Activated naive CD4-positive, alpha-beta T cell treated with anti-CD3 and anti-CD28 coated beads, Interleukin-2, amount 50 U/mL, for 24 hours (primary cell): Measurements from ENCODE around the gene MSGN1.

Experiments used
- H3K27ac Mint-ChIP-seq: one replicate; pipeline ENCODE4 v1.8.0; 2021; ENCODE audit warnings: mild to moderate bottlenecking, mixed read lengths
- H3K27me3 Mint-ChIP-seq: one replicate; pipeline ENCODE4 v1.8.0; 2021; ENCODE audit warnings: mixed read lengths
- H3K36me3 Mint-ChIP-seq: one replicate; pipeline ENCODE4 v1.8.0; 2021; ENCODE audit warnings: mixed read lengths
- H3K4me1 Mint-ChIP-seq: one replicate; pipeline ENCODE4 v1.8.0; 2021; ENCODE audit warnings: mixed read lengths
- H3K4me3 Mint-ChIP-seq: one replicate; pipeline ENCODE4 v1.8.0; 2021; ENCODE audit warnings: mild to moderate bottlenecking, mixed read lengths
- H3K9me3 Mint-ChIP-seq: one replicate; pipeline ENCODE4 v1.8.0; 2021; ENCODE audit warnings: mixed read lengths

The MSGN1 gene

DNA sequence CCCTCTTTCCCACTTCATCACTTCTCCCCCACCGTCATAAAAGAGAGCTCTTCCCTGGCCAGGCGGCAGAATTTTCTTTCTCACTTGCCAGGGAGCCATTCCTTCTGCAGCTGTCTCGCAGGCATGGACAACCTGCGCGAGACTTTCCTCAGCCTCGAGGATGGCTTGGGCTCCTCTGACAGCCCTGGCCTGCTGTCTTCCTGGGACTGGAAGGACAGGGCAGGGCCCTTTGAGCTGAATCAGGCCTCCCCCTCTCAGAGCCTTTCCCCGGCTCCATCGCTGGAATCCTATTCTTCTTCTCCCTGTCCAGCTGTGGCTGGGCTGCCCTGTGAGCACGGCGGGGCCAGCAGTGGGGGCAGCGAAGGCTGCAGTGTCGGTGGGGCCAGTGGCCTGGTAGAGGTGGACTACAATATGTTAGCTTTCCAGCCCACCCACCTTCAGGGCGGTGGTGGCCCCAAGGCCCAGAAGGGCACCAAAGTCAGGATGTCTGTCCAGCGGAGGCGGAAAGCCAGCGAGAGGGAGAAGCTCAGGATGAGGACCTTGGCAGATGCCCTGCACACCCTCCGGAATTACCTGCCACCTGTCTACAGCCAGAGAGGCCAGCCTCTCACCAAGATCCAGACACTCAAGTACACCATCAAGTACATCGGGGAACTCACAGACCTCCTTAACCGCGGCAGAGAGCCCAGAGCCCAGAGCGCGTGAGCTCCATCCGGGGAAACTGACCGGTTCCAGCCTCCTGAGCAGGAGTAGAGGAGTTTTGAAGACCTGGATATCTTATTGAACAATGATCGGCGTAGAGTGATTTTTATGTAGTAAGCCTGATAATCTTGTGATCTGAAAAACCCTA is at the start of gene MSGN1:
MSGN1 (plus strand) TSS at position 65 of the 850 bp plus-strand sequence; CDS start at position 124, 59 bp downstream.
- H3K4me1 Mint-ChIP-seq: peaks cover under 1% of the 10 kb centered on the region
- H3K4me3 Mint-ChIP-seq: no peak within 1 kb of the TSS
- H3K27me3 Mint-ChIP-seq: peaks cover 3% of the 10 kb centered on the region
- H3K27ac Mint-ChIP-seq: no peak within 1 kb of the TSS
- H3K36me3 Mint-ChIP-seq: no peaks in the 10 kb centered on the region
- H3K9me3 Mint-ChIP-seq: no peaks in the 10 kb centered on the region

DNA sequence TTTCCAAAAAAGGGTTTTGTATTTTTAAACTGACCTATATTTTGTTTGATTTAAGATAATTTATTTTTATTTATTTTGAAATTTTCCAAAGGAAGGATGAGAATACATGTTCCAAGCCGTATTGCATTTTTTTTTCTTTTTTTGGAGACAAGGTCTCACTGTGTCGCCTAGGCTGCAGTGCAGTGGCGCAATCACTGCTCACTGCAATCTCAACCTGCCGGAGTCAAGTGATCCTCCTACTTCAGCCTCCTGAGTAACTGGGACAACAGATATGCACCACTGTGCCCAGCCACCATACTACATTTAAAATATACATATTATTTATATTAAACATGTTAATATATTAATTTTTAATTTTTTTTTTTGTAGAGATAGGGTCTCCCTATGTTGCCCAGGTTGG is 47.4 kb upstream of the MSGN1 start:
- no peak overlapping the region for H3K4me3 Mint-ChIP-seq
- no peaks in the 10 kb centered on the region for H3K27me3 Mint-ChIP-seq
- H3K9me3 Mint-ChIP-seq: no peaks in the 10 kb centered on the region
- H3K4me1 Mint-ChIP-seq: no peaks in the 10 kb centered on the region
- no peak overlapping the region for H3K27ac Mint-ChIP-seq
- H3K36me3 Mint-ChIP-seq: peaks cover 7% of the 10 kb centered on the region

DNA sequence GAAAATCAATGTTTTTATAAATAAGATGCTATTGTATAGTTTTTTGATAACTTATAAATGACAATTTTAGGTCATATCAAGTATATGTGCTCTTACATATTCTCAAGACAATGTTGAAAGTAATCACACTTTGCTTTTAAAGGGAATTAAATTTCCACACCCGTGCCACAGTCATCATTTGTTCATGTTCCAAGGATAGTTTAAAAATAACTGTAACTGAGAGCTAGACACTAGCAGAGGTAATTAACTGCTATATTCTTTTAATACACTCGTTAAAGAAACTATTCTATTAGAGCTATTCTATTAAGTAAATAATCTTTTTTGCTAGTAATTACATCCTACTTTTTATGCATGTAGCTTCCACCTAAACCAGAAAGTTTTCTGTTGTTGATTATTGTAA is 44.3 kb upstream of the MSGN1 start:
- no peaks in the 10 kb centered on the region for H3K4me1 Mint-ChIP-seq
- H3K9me3 Mint-ChIP-seq: no peaks in the 10 kb centered on the region
- no peak overlapping the region for H3K27ac Mint-ChIP-seq
- H3K36me3 Mint-ChIP-seq: peaks cover 9% of the 10 kb centered on the region
- H3K4me3 Mint-ChIP-seq: no peak overlapping the region
- no peaks in the 10 kb centered on the region for H3K27me3 Mint-ChIP-seq

- Mint-ChIP-seq H3K36me3 (peaks cover 9% of the 10 kb centered on the region), H3K4me3 (no peak overlapping the region), H3K27me3 (no peaks in the 10 kb centered on the region), H3K27ac (no peak overlapping the region), H3K4me1 (no peaks in the 10 kb centered on the region), H3K9me3 (no peaks in the 10 kb centered on the region)
These were observed 43.7 kb upstream of the MSGN1 start for GRCh38 chr2:17772532-17772931.

DNA sequence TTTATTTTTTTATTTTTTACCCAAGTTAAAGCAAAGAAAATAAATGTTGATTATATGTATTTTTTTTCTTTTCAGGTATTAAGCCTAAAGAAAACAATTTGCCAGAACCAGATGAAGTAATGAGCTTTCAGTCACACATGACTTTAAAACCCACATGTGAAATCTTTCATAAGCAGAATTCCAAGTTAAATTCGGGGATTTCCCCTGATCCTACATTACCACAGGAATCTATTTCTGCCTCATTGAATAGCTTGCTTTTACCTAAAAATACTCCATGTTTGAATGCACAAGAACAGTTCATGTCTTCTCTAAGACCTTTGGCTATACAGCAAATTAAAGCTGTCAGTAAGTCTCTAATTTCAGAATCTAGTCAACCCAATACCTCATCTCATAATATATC is 35.7 kb upstream of the MSGN1 start:
- Mint-ChIP-seq H3K36me3 (peaks cover 11% of the 10 kb centered on the region), H3K27ac (no peak overlapping the region), H3K4me3 (no peak overlapping the region)

DNA sequence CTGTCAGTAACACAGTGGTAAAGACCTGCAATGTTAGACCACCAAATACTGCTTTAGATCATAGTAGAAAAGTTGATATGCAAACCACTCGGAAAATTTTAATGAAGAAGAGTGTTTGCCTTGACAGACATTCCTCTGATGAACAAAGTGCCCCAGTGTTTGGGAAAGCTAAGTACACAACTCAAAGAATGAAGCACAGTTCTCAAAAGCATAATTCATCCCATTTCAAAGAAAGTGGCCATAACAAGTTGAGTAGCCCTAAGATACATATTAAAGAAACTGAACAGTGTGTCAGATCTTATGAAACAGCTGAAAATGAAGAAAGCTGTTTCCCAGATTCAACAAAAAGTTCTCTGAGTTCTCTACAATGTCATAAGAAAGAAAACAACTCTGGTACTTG is 34.8 kb upstream of the MSGN1 start:
- Mint-ChIP-seq H3K36me3 (peaks cover 7% of the 10 kb centered on the region), H3K9me3 (peaks cover 9% of the 10 kb centered on the region), H3K4me1 (no peaks in the 10 kb centered on the region), H3K27ac (no peak overlapping the region), H3K27me3 (no peaks in the 10 kb centered on the region), H3K4me3 (no peak overlapping the region)

More for the DNA sequence above, 35.7 kb upstream of the MSGN1 start:
- peaks cover 6% of the 10 kb centered on the region for H3K9me3 Mint-ChIP-seq
- H3K27me3 Mint-ChIP-seq: no peaks in the 10 kb centered on the region
- H3K4me1 Mint-ChIP-seq: no peaks in the 10 kb centered on the region

DNA sequence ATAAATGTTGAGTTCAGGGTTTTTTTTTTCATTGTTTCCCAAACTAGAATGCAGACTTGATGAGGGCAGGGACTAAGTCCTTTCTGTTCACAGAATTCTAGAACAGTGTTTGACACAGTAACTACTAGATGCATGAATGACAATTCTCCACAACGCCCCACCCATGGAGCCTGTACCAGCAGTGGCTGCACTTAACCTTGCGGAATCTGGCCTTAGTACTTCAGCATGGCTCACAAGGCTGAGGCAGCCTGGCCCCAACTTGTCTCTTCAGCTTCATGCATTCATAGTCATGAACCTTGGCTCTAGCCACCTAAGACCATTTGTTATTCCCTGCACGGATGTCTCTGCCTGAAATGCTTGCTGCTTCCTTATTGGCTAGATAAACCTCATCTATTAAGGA is 29.5 kb upstream of the MSGN1 start:
- H3K4me1 Mint-ChIP-seq: no peaks in the 10 kb centered on the region
- H3K36me3 Mint-ChIP-seq: peaks cover 4% of the 10 kb centered on the region
- peaks cover 3% of the 10 kb centered on the region for H3K27me3 Mint-ChIP-seq
- no peak overlapping the region for H3K4me3 Mint-ChIP-seq
- no peak overlapping the region for H3K27ac Mint-ChIP-seq
- H3K9me3 Mint-ChIP-seq: peaks cover 9% of the 10 kb centered on the region

GRCh38 chr2:17788773-17789172 is 27.5 kb upstream of the MSGN1 start:
- no peaks in the 10 kb centered on the region for H3K36me3 Mint-ChIP-seq
- peaks cover 7% of the 10 kb centered on the region for H3K9me3 Mint-ChIP-seq
- H3K27ac Mint-ChIP-seq: no peak overlapping the region
- no peaks in the 10 kb centered on the region for H3K4me1 Mint-ChIP-seq
- no peak overlapping the region for H3K4me3 Mint-ChIP-seq
- H3K27me3 Mint-ChIP-seq: peaks cover 6% of the 10 kb centered on the region

DNA sequence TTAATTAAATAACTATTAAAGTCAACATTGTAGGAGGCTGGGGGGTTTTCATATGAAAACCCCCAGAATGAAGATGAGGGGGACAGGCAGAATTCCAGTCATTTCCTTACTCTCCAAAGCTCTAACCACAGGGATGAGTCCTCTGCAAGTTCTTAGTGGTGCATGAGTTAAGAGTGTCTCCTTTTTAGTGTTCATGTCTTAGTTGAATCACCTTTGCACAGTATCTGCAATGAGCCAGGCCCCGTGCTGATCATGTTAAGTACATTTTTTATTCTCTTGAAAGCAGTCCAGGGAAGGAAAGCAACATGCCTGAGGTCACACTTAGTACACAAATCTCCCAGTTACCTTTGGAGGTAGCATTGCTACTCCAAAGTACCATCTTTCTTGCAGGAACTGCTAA is 25.7 kb upstream of the MSGN1 start:
- H3K4me3 Mint-ChIP-seq: no peak overlapping the region
- H3K4me1 Mint-ChIP-seq: no peaks in the 10 kb centered on the region
- no peak overlapping the region for H3K27ac Mint-ChIP-seq
- peaks cover 3% of the 10 kb centered on the region for H3K9me3 Mint-ChIP-seq
- no peaks in the 10 kb centered on the region for H3K36me3 Mint-ChIP-seq
- H3K27me3 Mint-ChIP-seq: peaks cover 9% of the 10 kb centered on the region

- no peaks in the 10 kb centered on the region for H3K9me3 Mint-ChIP-seq
- no peaks in the 10 kb centered on the region for H3K4me1 Mint-ChIP-seq
- H3K27ac Mint-ChIP-seq: no peak overlapping the region
- no peaks in the 10 kb centered on the region for H3K36me3 Mint-ChIP-seq
- H3K4me3 Mint-ChIP-seq: no peak overlapping the region
- peaks cover 9% of the 10 kb centered on the region for H3K27me3 Mint-ChIP-seq
These were observed 25.0 kb upstream of the MSGN1 start for GRCh38 chr2:17791121-17791816.

DNA sequence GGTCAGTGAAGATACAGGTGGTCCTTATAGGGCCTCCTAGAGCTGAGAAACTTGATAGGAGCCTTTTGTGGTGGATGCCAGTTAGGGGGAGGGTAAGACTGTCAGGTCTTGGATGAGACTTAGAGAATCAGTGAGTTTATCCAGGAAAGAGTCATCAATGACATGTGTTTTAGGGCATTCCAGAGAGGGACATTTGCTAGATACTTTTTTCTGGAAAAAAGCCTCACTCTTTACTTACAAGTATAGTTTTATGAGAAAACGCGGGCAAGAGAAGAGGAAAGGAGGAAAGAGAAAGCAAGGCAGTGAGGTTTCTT is 24.5 kb upstream of the MSGN1 start:
- Mint-ChIP-seq H3K4me3 (no peak overlapping the region), H3K4me1 (no peaks in the 10 kb centered on the region), H3K27me3 (peaks cover 11% of the 10 kb centered on the region), H3K9me3 (no peaks in the 10 kb centered on the region), H3K36me3 (no peaks in the 10 kb centered on the region), H3K27ac (no peak overlapping the region)

DNA sequence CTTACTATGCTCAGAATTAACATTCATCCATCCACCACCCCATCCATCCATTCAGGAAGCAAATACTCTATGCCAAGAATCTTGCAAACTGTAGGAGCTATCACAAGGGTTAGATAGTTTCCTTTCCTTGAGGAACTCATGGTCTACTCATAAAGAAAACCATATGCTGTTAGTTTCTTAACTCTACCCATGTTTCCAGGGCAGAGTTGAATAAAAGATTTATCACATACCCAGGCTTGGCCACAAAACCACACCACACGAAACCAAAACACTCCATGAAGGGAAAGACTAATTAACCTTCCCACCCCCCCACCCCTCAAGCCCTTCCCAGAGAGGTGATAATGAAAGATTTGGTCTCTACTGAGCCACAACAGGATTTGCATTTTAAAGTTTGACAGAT is 23.7 kb upstream of the MSGN1 start:
- no peak overlapping the region for H3K4me3 Mint-ChIP-seq
- peaks cover 11% of the 10 kb centered on the region for H3K27me3 Mint-ChIP-seq
- no peak overlapping the region for H3K27ac Mint-ChIP-seq
- no peaks in the 10 kb centered on the region for H3K36me3 Mint-ChIP-seq
- no peaks in the 10 kb centered on the region for H3K9me3 Mint-ChIP-seq
- H3K4me1 Mint-ChIP-seq: no peaks in the 10 kb centered on the region

DNA sequence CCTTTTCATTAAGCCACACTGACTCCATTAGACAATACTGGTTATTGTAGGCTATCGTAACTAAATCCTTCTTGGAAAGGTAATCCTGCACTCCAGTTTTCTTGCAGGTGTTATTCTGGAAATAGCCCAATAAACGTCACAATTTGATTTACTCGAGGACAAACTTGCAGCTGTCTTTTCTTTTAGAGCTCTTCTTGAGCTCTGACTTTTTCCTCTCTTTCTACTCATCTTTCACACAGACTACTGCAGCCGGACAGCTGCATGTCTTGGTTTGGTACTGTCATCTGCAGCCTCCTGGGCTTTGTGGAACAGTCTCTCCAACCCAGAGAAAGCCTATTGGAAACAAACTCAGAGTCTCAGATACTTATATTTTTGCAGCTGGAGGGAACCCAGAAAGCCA is 23.0 kb upstream of the MSGN1 start:
- Mint-ChIP-seq H3K4me1 (no peaks in the 10 kb centered on the region), H3K36me3 (no peaks in the 10 kb centered on the region), H3K27me3 (peaks cover 11% of the 10 kb centered on the region), H3K4me3 (no peak overlapping the region), H3K9me3 (no peaks in the 10 kb centered on the region), H3K27ac (no peak overlapping the region)

DNA sequence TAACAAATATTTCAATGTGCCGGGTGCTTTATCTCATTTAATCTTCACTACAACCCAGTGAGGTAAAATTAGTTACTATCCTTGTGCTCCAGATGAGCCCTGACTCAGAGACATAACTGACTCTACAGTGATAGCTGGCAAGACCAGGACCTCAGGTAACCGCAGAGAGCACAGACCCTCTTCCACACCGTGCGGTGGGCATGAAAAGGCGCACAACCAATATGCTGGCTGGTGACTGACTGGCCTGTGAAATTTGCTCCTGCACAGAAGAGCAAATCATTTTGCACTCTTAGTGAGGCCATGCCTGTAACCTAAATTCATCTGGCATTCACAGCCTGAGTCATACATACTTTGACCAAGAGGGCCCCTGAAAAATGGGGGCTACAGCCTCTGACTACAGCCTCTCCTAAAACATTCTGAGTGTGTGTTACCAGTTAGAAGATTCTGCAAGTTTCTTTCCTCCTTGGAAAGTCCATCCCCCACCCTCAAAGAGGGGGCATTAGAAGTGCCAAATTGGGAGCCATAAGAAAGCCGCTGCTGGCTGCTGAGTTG is 22.4 kb upstream of the MSGN1 start:
- Mint-ChIP-seq H3K4me3 (no peak overlapping the region), H3K27ac (no peak overlapping the region), H3K27me3 (peaks cover 11% of the 10 kb centered on the region)

DNA sequence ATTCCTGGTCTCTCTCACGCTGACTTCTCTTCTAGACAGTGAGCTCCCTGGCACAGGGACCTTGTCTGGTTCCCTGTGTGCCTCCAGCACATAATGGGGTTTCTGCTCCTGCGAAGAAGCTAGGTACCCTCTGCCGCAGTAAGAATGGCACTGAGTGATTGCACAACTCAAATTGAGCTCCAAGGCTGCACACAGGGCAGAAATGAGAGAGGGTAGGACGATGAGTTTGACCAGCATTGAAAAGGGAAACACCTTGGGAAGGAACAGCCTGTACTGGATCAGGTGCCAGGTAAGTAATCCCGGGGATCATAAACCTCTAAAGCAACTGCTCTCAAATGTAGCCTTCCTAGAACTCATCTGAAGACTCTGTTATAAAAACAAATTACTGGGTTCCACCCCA is 21.0 kb upstream of the MSGN1 start:
- Mint-ChIP-seq H3K9me3 (no peaks in the 10 kb centered on the region), H3K36me3 (no peaks in the 10 kb centered on the region), H3K4me1 (no peaks in the 10 kb centered on the region), H3K27me3 (peaks cover 13% of the 10 kb centered on the region), H3K4me3 (no peak overlapping the region), H3K27ac (no peak overlapping the region)

More for the DNA sequence above, 22.4 kb upstream of the MSGN1 start:
- H3K4me1 Mint-ChIP-seq: no peaks in the 10 kb centered on the region
- no peaks in the 10 kb centered on the region for H3K36me3 Mint-ChIP-seq
- H3K9me3 Mint-ChIP-seq: no peaks in the 10 kb centered on the region

- Mint-ChIP-seq H3K9me3 (no peaks in the 10 kb centered on the region), H3K36me3 (no peaks in the 10 kb centered on the region), H3K4me3 (no peak overlapping the region), H3K27me3 (peaks cover 10% of the 10 kb centered on the region), H3K27ac (no peak overlapping the region), H3K4me1 (no peaks in the 10 kb centered on the region)
These were observed 17.9 kb upstream of the MSGN1 start for GRCh38 chr2:17798338-17798737.
